HG03521 (cell line): ENCODE measurements around the gene PGPEP1.

Experiments
- ATAC-seq: cut with Tn5 transposase; IDR thresholded peaks from one replicate; pipeline ENCODE4 v1.9.1; 2021; ENCODE audit warnings: mild to moderate bottlenecking, moderate library complexity; ENCODE audit not compliant: unreplicated experiment

PGPEP1 gene

GRCh38 chr19:18417250-18418028 lies 77.0 kb downstream of the PGPEP1 start:
- no peak for ATAC-seq

- ATAC-seq, result no peak
Measured at GRCh38 chr19:18418029-18418482, 77.7 kb downstream of the PGPEP1 start.

GRCh38 chr19:18418483-18419194 lies 78.2 kb downstream of the PGPEP1 start:
- ATAC-seq, result no peak

GRCh38 chr19:18419195-18419698 lies 78.8 kb downstream of the PGPEP1 start, which contains the start of gene SSBP4:
Gene SSBP4, plus strand, starts transcription at chr19:18419398. Its CDS starts 251 bp downstream, at chr19:18419649.
- peak; percentile 45 for ATAC-seq
